Calu3 (cell line): ENCODE results near the gene C10orf53. TPM values are rescaled to one million over a fixed set of nuclear protein-coding genes. Genes with fewer than 3 reads are reported as not detected.

Experiments
- BruUV-seq: library from RNA; stranded (reverse); fragments of 400-500 nt; replicated peaks from 2 replicates; lab custom pipeline; 2021; lab: Mats Ljungman, UMichigan
- CTCF ChIA-PET: fragments of 300-600 bp; sonication (Branson Sonifier 250); formaldehyde crosslinking; loops from one replicate; lab custom pipeline; 2022; ENCODE audit warnings: antibody characterized with exemption; lab: Charles Lee
- DNase-seq: peaks from one replicate; pipeline ENCODE4 v3.0.0; 2022
- H3K27ac Mint-ChIP-seq: one replicate; pipeline ENCODE4 v1.8.0; 2022; ENCODE audit warnings: mixed read lengths; ENCODE audit not compliant: unreplicated experiment
- H3K27me3 Mint-ChIP-seq: one replicate; pipeline ENCODE4 v1.8.0; 2022; ENCODE audit warnings: mixed read lengths; ENCODE audit not compliant: unreplicated experiment
- H3K36me3 Mint-ChIP-seq: one replicate; pipeline ENCODE4 v1.8.0; 2022; ENCODE audit warnings: mild to moderate bottlenecking, moderate library complexity, mixed read lengths; ENCODE audit not compliant: insufficient read depth, unreplicated experiment
- H3K4me1 Mint-ChIP-seq: one replicate; pipeline ENCODE4 v1.8.0; 2022; ENCODE audit warnings: mild to moderate bottlenecking, low read depth, mixed read lengths; ENCODE audit not compliant: unreplicated experiment
- H3K4me3 Mint-ChIP-seq: one replicate; pipeline ENCODE4 v1.8.0; 2022; ENCODE audit warnings: mild to moderate bottlenecking, low read depth, moderate library complexity, mixed read lengths; ENCODE audit not compliant: unreplicated experiment
- H3K9me3 Mint-ChIP-seq: one replicate; pipeline ENCODE4 v1.8.0; 2022; ENCODE audit warnings: low read depth, mixed read lengths; ENCODE audit not compliant: unreplicated experiment
- intact Hi-C: fragments of 100-400 bp; cut with micrococcal nuclease; formaldehyde crosslinking; loops from one replicate; pipeline ENCODE4 v1.10.0; 2022; ENCODE audit not compliant: unreplicated experiment
- total RNA-seq: library from RNA; stranded (reverse); gene quantifications from 2 replicates; pipeline ENCODE4 v1.2.3, GENCODE V29; 2022
- TF ChIP-seq, protein P1 (sequence below): fragments of 200-600 bp; IDR thresholded peaks from one replicate; pipeline ENCODE4 v1.8.0; 2022; ENCODE audit warnings: antibody characterized with exemption; ENCODE audit not compliant: unreplicated experiment

The C10orf53 gene
- total RNA-seq, 1 experiment from 2014 or later: not detected

DNA sequence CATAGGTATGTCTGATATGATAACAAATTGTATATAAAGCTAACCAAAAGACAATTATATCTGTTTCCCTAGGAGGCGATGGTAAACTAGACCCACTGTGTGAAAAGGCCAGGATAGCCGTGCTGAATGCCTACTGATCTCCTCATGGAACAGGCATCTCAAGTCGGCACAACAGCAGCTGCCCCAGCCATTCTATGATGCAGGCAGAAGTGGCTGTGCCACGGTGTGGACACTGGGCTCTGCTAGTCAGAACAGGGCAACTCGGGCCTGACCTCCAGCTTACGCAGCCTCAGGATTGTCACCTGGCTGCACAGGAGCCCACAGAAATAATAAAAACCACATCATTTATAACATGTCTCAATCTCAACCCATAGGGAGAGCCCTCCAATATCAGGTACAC, 15.0 kb downstream of the C10orf53 start:
- H3K27me3 Mint-ChIP-seq: peaks cover 83% of the 10 kb centered on the region
- H3K9me3 Mint-ChIP-seq: no peaks in the 10 kb centered on the region
- intact Hi-C loops: no loop called here
- no TSS peak for BruUV-seq
- no peaks in the 10 kb centered on the region for H3K4me1 Mint-ChIP-seq
- CTCF ChIA-PET: no interaction called here
- TF ChIP-seq, protein P1, sequence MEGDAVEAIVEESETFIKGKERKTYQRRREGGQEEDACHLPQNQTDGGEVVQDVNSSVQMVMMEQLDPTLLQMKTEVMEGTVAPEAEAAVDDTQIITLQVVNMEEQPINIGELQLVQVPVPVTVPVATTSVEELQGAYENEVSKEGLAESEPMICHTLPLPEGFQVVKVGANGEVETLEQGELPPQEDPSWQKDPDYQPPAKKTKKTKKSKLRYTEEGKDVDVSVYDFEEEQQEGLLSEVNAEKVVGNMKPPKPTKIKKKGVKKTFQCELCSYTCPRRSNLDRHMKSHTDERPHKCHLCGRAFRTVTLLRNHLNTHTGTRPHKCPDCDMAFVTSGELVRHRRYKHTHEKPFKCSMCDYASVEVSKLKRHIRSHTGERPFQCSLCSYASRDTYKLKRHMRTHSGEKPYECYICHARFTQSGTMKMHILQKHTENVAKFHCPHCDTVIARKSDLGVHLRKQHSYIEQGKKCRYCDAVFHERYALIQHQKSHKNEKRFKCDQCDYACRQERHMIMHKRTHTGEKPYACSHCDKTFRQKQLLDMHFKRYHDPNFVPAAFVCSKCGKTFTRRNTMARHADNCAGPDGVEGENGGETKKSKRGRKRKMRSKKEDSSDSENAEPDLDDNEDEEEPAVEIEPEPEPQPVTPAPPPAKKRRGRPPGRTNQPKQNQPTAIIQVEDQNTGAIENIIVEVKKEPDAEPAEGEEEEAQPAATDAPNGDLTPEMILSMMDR: no peak
- H3K36me3 Mint-ChIP-seq: no peaks in the 10 kb centered on the region
- H3K4me3 Mint-ChIP-seq: no peak overlapping the region
- H3K27ac Mint-ChIP-seq: no peak overlapping the region
- no peak for DNase-seq

DNA sequence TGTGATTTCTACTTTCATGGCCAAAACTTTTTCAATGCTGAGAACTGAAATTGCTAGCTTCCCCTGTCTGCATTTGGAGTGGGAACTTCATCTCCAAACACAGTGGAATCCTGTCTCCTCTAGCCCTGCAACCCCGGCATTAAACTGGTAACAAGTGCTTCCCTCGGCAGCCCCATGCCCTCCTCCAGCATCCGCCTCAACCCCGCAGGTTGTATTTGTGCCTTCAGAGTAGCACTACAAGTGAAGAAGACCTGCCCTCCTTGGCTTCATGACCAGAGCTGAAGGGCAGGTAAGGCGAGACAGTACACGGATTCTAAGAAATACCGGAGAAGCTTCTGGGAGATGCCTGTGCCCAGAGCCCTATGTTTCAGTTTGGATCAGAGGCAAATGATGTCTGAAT, 16.9 kb downstream of the C10orf53 start:
- CTCF ChIA-PET: no interaction called here
- intact Hi-C loops: no loop called here
- H3K4me1 Mint-ChIP-seq: no peaks in the 10 kb centered on the region
- no peak for DNase-seq
- H3K27me3 Mint-ChIP-seq: peaks cover 83% of the 10 kb centered on the region
- H3K4me3 Mint-ChIP-seq: no peak overlapping the region
- TF ChIP-seq, protein P1: no peak
- H3K36me3 Mint-ChIP-seq: no peaks in the 10 kb centered on the region
- no peak overlapping the region for H3K27ac Mint-ChIP-seq
- no peaks in the 10 kb centered on the region for H3K9me3 Mint-ChIP-seq
- BruUV-seq: no TSS peak

DNA sequence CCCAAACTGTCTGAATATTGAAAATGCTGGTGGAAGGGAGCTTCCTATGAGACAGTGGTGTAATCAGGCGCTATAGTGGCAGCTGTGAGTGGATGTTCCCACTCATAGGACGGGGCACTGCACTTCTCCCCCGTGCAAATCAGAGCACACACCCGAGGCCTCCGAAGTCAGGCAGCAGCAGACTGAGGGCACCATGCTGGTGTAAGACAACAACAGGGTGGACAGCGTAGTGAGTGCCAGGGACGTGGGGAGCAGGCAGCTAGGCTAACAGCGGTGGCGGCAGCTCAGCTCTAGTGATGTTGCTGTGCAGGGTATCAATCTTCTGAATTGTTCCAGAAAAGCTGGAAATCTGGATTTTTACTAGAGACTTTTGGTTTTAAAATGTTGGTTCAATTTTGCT, 19.2 kb downstream of the C10orf53 start:
- Mint-ChIP-seq H3K36me3 (no peaks in the 10 kb centered on the region), H3K4me3 (no peak overlapping the region), H3K27ac (no peak overlapping the region), H3K4me1 (no peaks in the 10 kb centered on the region), H3K9me3 (no peaks in the 10 kb centered on the region), H3K27me3 (peaks cover 83% of the 10 kb centered on the region)
- CTCF ChIA-PET: no interaction called here
- no TSS peak for BruUV-seq
- DNase-seq: no peak
- TF ChIP-seq, protein P1: no peak
- intact Hi-C loops: no loop called here

DNA sequence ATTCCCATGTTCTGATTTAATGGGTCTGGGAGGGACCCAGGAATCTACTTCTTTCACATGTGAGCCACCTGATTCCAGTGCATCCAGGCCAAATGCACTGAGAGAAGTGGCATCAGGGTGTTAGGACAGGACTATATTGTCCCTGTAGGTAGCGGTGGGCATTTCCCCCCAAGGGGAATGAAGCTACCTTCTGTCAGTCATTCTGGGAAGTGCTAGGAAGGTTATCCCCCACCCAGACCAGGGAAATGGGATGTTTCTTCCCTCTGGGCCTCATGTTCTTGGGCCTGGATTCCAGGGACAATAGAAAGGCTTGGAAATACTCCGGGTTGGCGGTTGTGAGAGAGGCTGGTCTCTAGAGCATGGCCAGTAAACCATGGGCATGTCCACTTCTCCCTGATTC, 20.8 kb downstream of the C10orf53 start:
- BruUV-seq: no TSS peak
- intact Hi-C loops: no loop called here
- Mint-ChIP-seq H3K4me3 (no peak overlapping the region), H3K36me3 (no peaks in the 10 kb centered on the region), H3K27ac (no peak overlapping the region), H3K27me3 (peaks cover 88% of the 10 kb centered on the region), H3K4me1 (no peaks in the 10 kb centered on the region), H3K9me3 (no peaks in the 10 kb centered on the region)
- CTCF ChIA-PET: no interaction called here
- no peak for DNase-seq
- TF ChIP-seq, protein P1: no peak
